Calu3 (cell line): ENCODE measurements around the gene ONECUT1. TPM values are rescaled to one million over a fixed set of nuclear protein-coding genes. Genes with fewer than 3 reads are reported as not detected.

ENCODE experiments used
- BruUV-seq: library from RNA; stranded (reverse); fragments of 400-500 nt; replicated peaks from 2 replicates; lab custom pipeline; 2021; lab: Mats Ljungman, UMichigan
- CTCF ChIA-PET: fragments of 300-600 bp; sonication (Branson Sonifier 250); formaldehyde crosslinking; loops from one replicate; lab custom pipeline; 2022; ENCODE audit warnings: antibody characterized with exemption; lab: Charles Lee
- DNase-seq: peaks from one replicate; pipeline ENCODE4 v3.0.0; 2022
- H3K27ac Mint-ChIP-seq: one replicate; pipeline ENCODE4 v1.8.0; 2022; ENCODE audit warnings: mixed read lengths; ENCODE audit not compliant: unreplicated experiment
- H3K27me3 Mint-ChIP-seq: one replicate; pipeline ENCODE4 v1.8.0; 2022; ENCODE audit warnings: mixed read lengths; ENCODE audit not compliant: unreplicated experiment
- H3K36me3 Mint-ChIP-seq: one replicate; pipeline ENCODE4 v1.8.0; 2022; ENCODE audit warnings: mild to moderate bottlenecking, moderate library complexity, mixed read lengths; ENCODE audit not compliant: insufficient read depth, unreplicated experiment
- H3K4me1 Mint-ChIP-seq: one replicate; pipeline ENCODE4 v1.8.0; 2022; ENCODE audit warnings: mild to moderate bottlenecking, low read depth, mixed read lengths; ENCODE audit not compliant: unreplicated experiment
- H3K4me3 Mint-ChIP-seq: one replicate; pipeline ENCODE4 v1.8.0; 2022; ENCODE audit warnings: mild to moderate bottlenecking, low read depth, moderate library complexity, mixed read lengths; ENCODE audit not compliant: unreplicated experiment
- H3K9me3 Mint-ChIP-seq: one replicate; pipeline ENCODE4 v1.8.0; 2022; ENCODE audit warnings: low read depth, mixed read lengths; ENCODE audit not compliant: unreplicated experiment
- intact Hi-C: fragments of 100-400 bp; cut with micrococcal nuclease; formaldehyde crosslinking; loops from one replicate; pipeline ENCODE4 v1.10.0; 2022; ENCODE audit not compliant: unreplicated experiment
- total RNA-seq: library from RNA; stranded (reverse); gene quantifications from 2 replicates; pipeline ENCODE4 v1.2.3, GENCODE V29; 2022
- TF ChIP-seq, protein P1 (sequence below): fragments of 200-600 bp; IDR thresholded peaks from one replicate; pipeline ENCODE4 v1.8.0; 2022; ENCODE audit warnings: antibody characterized with exemption; ENCODE audit not compliant: unreplicated experiment

Gene ONECUT1
- total RNA-seq, 1 experiment from 2014 or later, result 1.1 TPM

GRCh38 chr15:52795464-52796227, 5.5 kb upstream of the ONECUT1 start:
- Mint-ChIP-seq H3K4me1 (peaks cover 10% of the 10 kb centered on the region), H3K36me3 (peaks cover under 1% of the 10 kb centered on the region), H3K27me3 (peaks cover 58% of the 10 kb centered on the region)

GRCh38 chr15:52794665-52795463, 4.7 kb upstream of the ONECUT1 start:
- BruUV-seq, result no TSS peak
- H3K36me3 Mint-ChIP-seq, result peaks cover 8% of the 10 kb centered on the region
- peaks cover 51% of the 10 kb centered on the region for H3K27me3 Mint-ChIP-seq
- H3K4me1 Mint-ChIP-seq, result peaks cover 10% of the 10 kb centered on the region
- CTCF ChIA-PET, result no interaction called here
- intact Hi-C loops, result no loop called here
- H3K9me3 Mint-ChIP-seq, result no peaks in the 10 kb centered on the region
- TF ChIP-seq, protein P1, sequence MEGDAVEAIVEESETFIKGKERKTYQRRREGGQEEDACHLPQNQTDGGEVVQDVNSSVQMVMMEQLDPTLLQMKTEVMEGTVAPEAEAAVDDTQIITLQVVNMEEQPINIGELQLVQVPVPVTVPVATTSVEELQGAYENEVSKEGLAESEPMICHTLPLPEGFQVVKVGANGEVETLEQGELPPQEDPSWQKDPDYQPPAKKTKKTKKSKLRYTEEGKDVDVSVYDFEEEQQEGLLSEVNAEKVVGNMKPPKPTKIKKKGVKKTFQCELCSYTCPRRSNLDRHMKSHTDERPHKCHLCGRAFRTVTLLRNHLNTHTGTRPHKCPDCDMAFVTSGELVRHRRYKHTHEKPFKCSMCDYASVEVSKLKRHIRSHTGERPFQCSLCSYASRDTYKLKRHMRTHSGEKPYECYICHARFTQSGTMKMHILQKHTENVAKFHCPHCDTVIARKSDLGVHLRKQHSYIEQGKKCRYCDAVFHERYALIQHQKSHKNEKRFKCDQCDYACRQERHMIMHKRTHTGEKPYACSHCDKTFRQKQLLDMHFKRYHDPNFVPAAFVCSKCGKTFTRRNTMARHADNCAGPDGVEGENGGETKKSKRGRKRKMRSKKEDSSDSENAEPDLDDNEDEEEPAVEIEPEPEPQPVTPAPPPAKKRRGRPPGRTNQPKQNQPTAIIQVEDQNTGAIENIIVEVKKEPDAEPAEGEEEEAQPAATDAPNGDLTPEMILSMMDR, result no peak
- no peak overlapping the region for H3K4me3 Mint-ChIP-seq
- H3K27ac Mint-ChIP-seq, result no peak overlapping the region
- DNase-seq, result no peak

More at GRCh38 chr15:52795464-52796227, 5.5 kb upstream of the ONECUT1 start:
- TF ChIP-seq, protein P1, result no peak
- Mint-ChIP-seq H3K9me3 (no peaks in the 10 kb centered on the region), H3K27ac (no peak overlapping the region), H3K4me3 (no peak overlapping the region)
- DNase-seq, result no peak
- no TSS peak for BruUV-seq
- CTCF ChIA-PET, result interaction anchor here (0.6 kb wide), 1 partner anchor 56 kb away, joined by 3 read pairs; no protein-coding TSS in a partner anchor
- intact Hi-C loops, result no loop called here

DNA sequence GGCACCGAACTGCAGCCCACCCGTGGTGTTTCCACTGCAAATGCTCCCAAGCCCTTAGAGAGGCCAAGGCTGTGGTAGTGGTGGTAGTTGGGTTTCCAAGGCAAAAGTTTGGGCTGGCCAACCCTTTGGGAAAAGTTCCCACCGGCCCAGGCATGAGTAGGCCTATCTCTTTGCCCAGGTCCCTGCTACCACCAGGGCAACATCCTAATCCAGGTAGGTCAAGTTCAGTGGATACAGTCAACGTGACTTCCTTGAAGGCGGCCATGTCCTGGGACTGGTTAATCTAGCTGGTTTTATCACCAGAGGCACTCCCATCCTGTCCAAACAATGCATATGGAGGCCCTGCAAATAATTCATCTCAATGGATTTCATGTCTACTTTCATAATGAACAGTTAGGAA, 1.6 kb upstream of the ONECUT1 start:
- Mint-ChIP-seq H3K36me3 (peaks cover 22% of the 10 kb centered on the region), H3K4me3 (no peak overlapping the region), H3K4me1 (peaks cover 4% of the 10 kb centered on the region), H3K27me3 (peaks cover 57% of the 10 kb centered on the region), H3K9me3 (no peaks in the 10 kb centered on the region), H3K27ac (no peak overlapping the region)
- TF ChIP-seq, protein P1, result no peak
- intact Hi-C loops, result no loop called here
- no peak for DNase-seq
- BruUV-seq, result no TSS peak
- CTCF ChIA-PET, result no interaction called here

GRCh38 chr15:52790941-52791751, 1.0 kb upstream of the ONECUT1 start:
- TF ChIP-seq, protein P1, result no peak
- CTCF ChIA-PET, result no interaction called here
- DNase-seq, result no peak
- peaks cover 57% of the 10 kb centered on the region for H3K27me3 Mint-ChIP-seq
- intact Hi-C loops, result no loop called here
- H3K4me3 Mint-ChIP-seq, result peak overlapping the region; percentile 72
- peaks cover 22% of the 10 kb centered on the region for H3K36me3 Mint-ChIP-seq
- BruUV-seq, result no TSS peak
- H3K9me3 Mint-ChIP-seq, result no peaks in the 10 kb centered on the region
- H3K4me1 Mint-ChIP-seq, result no peaks in the 10 kb centered on the region
- H3K27ac Mint-ChIP-seq, result no peak overlapping the region
